ENCODE data around the gene KRT6C. TPM values are rescaled to one million over a fixed set of nuclear protein-coding genes. Genes with fewer than 3 reads are reported as not detected.

The KRT6C gene
- polyA plus RNA-seq, 1 of the 3 experiments (the other 2 are of a cell fraction) = not detected

- peaks cover 23% of the 10 kb centered on the region for H3F3A ChIP-seq (replicated peaks; ENCODE audit: insufficient read depth)
- no peak overlapping the region for H3K4me3 ChIP-seq (ENCODE audit: low read depth in 2 of 2, low read length in 1 of 2)
- ChIA-PET POLR2A (no interaction called here), CTCF (interaction anchor here (0.9 kb wide), 1 partner anchor 11 kb away, joined by 3 read pairs; no protein-coding TSS in a partner anchor)
- TF ChIP-seq MXI1 (IDR thresholded peaks at IDR 0.05; ENCODE audit: low read depth, low read length) (no peak), YY1 (IDR thresholded peaks at IDR 0.05; ENCODE audit: low read depth) (no peak), ZBTB33 (IDR thresholded peaks at IDR 0.05; ENCODE audit: borderline replicate concordance, low read depth) (no peak), FOSL2 (IDR thresholded peaks at IDR 0.05; ENCODE audit: borderline replicate concordance, low read depth) (no peak), FOXM1 (IDR thresholded peaks at IDR 0.05; ENCODE audit: low read depth) (no peak), GABPA (IDR thresholded peaks at IDR 0.05; ENCODE audit: low read depth) (no peak), EZH2phosphoT487 (IDR thresholded peaks at IDR 0.05; ENCODE audit: borderline replicate concordance, low read depth) (no peak)
- H3K4me1 ChIP-seq (ENCODE audit: control insufficient read depth in 1 of 2, insufficient read depth in 2 of 2, low read depth in 1 of 2, low read length in 1 of 2) = peaks cover 0 to 22% of the 10 kb centered on the region in 2 experiments; a peak in 2 of 4 replicates
- H3K4me2 ChIP-seq = no peak overlapping the region
- no peaks in the 10 kb centered on the region for H3K36me3 ChIP-seq (replicated peaks in 1 of 2; ENCODE audit: control insufficient read depth in 1 of 2, insufficient read depth in 2 of 2, low read length in 1 of 2)
- H3K79me2 ChIP-seq (ENCODE audit: insufficient read depth) = no peaks in the 10 kb centered on the region
- no peak overlapping the region for H3K27ac ChIP-seq (ENCODE audit: low read depth in 2 of 2, low read length in 1 of 2)
- H4K20me1 ChIP-seq (ENCODE audit: insufficient read depth) = no peaks in the 10 kb centered on the region
- H3K9me2 ChIP-seq = no peaks in the 10 kb centered on the region
- no peak overlapping the region for H2AFZ ChIP-seq (ENCODE audit: low read depth)
- H3K27me3 ChIP-seq (ENCODE audit: insufficient read depth) = no peaks in the 10 kb centered on the region
- WGBS (ENCODE audit: low lambda C conversion rate) = 37% methylated on average over 4 of the region's 8 CpGs
- no peak overlapping the region for H3K9ac ChIP-seq
- no peaks in the 10 kb centered on the region for H3K9me3 ChIP-seq
- no peak for DNase-seq
Measured at GRCh38 chr12:52439420-52439819, 34.2 kb downstream of the KRT6C start.

GRCh38 chr12:52438305-52439301, 35.0 kb downstream of the KRT6C start:
- no peaks in the 10 kb centered on the region for H3K36me3 ChIP-seq (replicated peaks in 1 of 2; ENCODE audit: control insufficient read depth in 1 of 2, insufficient read depth in 2 of 2, low read length in 1 of 2)
- H3K79me2 ChIP-seq (ENCODE audit: insufficient read depth) = no peaks in the 10 kb centered on the region
- no peak overlapping the region for H3K27ac ChIP-seq (ENCODE audit: low read depth in 2 of 2, low read length in 1 of 2)
- H3K4me1 ChIP-seq (ENCODE audit: control insufficient read depth in 1 of 2, insufficient read depth in 2 of 2, low read depth in 1 of 2, low read length in 1 of 2) = peaks cover 0 to 22% of the 10 kb centered on the region in 2 experiments; a peak in 2 of 4 replicates
- WGBS (ENCODE audit: low lambda C conversion rate) = 48% methylated on average over 8 of the region's 8 CpGs
- ChIA-PET POLR2A (no interaction called here), CTCF (interaction anchor here (0.6 kb wide), 1 partner anchor 11 kb away, joined by 3 read pairs; no protein-coding TSS in a partner anchor)
- no peak overlapping the region for H3K4me2 ChIP-seq
- no peaks in the 10 kb centered on the region for H3K9me2 ChIP-seq
- peaks cover 1% of the 10 kb centered on the region; the same call in 1 of the 2 replicates for H3K27me3 ChIP-seq (ENCODE audit: insufficient read depth)
- H3K9ac ChIP-seq = no peak overlapping the region
- no peak for DNase-seq
- H2AFZ ChIP-seq (ENCODE audit: low read depth) = no peak overlapping the region
- no peak for TF ChIP-seq CHD2 (IDR thresholded peaks at IDR 0.05; ENCODE audit: low read length, partially characterized antibody)
- no peak for TF ChIP-seq RFX5 (IDR thresholded peaks at IDR 0.05; ENCODE audit: low read length)
- no peak for TF ChIP-seq MAX (IDR thresholded peaks at IDR 0.05; ENCODE audit: low read depth)
- no peak for TF ChIP-seq JUND (IDR thresholded peaks at IDR 0.05)
- TF ChIP-seq PBX3 (IDR thresholded peaks at IDR 0.05) = no peak
- TF ChIP-seq USF1 (IDR thresholded peaks at IDR 0.05; ENCODE audit: borderline replicate concordance, low read depth) = no peak
- no peak for TF ChIP-seq REST (IDR thresholded peaks at IDR 0.05; ENCODE audit: low read depth, low read length)
- TF ChIP-seq MXI1 (IDR thresholded peaks at IDR 0.05; ENCODE audit: low read depth, low read length) = no peak
- TF ChIP-seq EZH2phosphoT487 (IDR thresholded peaks at IDR 0.05; ENCODE audit: borderline replicate concordance, low read depth) = no peak
- TF ChIP-seq NFIC (IDR thresholded peaks at IDR 0.05; ENCODE audit: borderline replicate concordance) = no peak
- H3F3A ChIP-seq (replicated peaks; ENCODE audit: insufficient read depth) = peaks cover 23% of the 10 kb centered on the region
- H4K20me1 ChIP-seq (ENCODE audit: insufficient read depth) = no peaks in the 10 kb centered on the region
- H3K9me3 ChIP-seq = no peaks in the 10 kb centered on the region
- H3K4me3 ChIP-seq (ENCODE audit: low read depth in 2 of 2, low read length in 1 of 2) = no peak overlapping the region
